ENCODE measurements around the gene MAEA.

DNA sequence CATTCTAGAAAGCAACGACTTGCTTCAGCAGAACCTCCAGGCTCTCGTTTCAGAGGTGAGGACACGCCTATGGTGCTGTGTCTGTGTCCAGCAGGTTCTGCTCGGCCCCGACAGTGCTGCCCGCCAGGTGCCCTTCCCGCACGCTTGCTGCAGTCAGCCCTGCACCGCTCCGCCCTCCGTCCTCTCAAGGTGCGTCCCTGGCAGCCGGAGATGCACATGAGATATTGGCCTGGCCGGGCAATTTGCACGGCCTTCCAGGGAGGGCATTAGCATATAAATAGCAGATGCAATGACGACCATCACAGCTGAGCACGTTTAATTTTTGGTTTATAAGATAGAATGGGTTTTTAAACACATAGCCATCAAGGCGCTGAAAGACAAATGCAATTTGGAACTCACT is 71.7 kb downstream of the MAEA start:
- TF ChIP-seq POLR2AphosphoS5 (IDR thresholded peaks at IDR 0.05) (no peak), CTCF (IDR thresholded peaks at IDR 0.05) (no peak), EP300 (IDR thresholded peaks at IDR 0.05; ENCODE audit: low read depth) (no peak), POLR2A (IDR thresholded peaks at IDR 0.05) (no peak)

Data from transverse colon (tissue), 4 donors.